IMR-90 (cell line): ENCODE data around the gene GIMAP1.

Experiments used
- CEBPB ChIP-seq: IDR thresholded peaks from 2 replicates; pipeline ENCODE4 v1.6.1; 2012; ENCODE audit warnings: low read depth, low read length, improper control_type of control experiment
- CHD1 ChIP-seq: IDR thresholded peaks from 2 replicates; pipeline ENCODE4 v1.6.1; 2012; ENCODE audit warnings: low read depth, low read length, improper control_type of control experiment
- MAZ ChIP-seq: IDR thresholded peaks from 2 replicates; pipeline ENCODE4 v1.6.1; 2012; ENCODE audit warnings: low read depth, mild to moderate bottlenecking, low read length, improper control_type of control experiment, moderate library complexity, borderline replicate concordance
- POLR2A ChIP-seq: IDR thresholded peaks from 2 replicates; pipeline ENCODE4 v1.6.1; 2012; ENCODE audit warnings: mild to moderate bottlenecking, low read depth, low read length
- RAD21 ChIP-seq: IDR thresholded peaks from 2 replicates; pipeline ENCODE4 v1.6.1; 2012; ENCODE audit warnings: low read length, improper control_type of control experiment
- TF ChIP-seq, protein P1 (sequence below): conservative IDR thresholded peaks from 2 replicates; pipeline ENCODE4 v1.5.1; 2012; ENCODE audit warnings: mild to moderate bottlenecking, low read depth, low read length, improper control_type of control experiment
- TF ChIP-seq, protein P2 (sequence below): fragments of 150-350 bp; IDR thresholded peaks from 2 replicates; pipeline ENCODE4 v1.6.1; 2017; ENCODE audit warnings: mild to moderate bottlenecking, antibody characterized with exemption, low read length, low read depth

DNA sequence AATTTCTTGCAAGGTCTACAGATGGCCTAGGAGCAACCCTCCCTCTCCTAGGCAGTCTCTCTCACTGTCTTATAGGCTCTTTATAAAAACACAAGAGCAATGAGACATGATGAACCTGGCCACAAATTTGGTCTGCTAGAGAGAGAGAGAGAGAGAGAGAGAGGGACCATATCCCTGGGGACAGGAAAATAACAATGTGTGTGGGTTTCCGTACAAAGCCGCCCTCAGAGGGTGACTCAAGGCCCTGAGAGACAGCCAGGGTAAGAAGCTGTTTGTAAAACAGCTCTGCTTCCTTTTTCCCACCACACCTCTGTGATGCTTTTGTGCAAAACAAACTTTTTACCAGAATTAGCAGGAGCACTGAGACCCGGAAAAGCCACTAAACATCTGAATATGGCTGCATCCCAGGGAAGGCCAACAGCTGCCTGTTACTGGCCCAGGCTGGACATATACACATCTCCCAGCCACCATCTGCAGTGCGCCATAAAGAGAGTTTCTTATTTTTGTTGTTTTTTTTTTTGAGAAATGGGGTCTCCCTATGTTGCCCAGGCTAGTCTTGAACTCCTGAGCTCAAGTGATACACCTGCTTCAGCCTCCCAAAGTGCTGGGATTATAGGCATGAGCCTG, 39.2 kb downstream of the GIMAP1 start:
- TF ChIP-seq, protein P1, sequence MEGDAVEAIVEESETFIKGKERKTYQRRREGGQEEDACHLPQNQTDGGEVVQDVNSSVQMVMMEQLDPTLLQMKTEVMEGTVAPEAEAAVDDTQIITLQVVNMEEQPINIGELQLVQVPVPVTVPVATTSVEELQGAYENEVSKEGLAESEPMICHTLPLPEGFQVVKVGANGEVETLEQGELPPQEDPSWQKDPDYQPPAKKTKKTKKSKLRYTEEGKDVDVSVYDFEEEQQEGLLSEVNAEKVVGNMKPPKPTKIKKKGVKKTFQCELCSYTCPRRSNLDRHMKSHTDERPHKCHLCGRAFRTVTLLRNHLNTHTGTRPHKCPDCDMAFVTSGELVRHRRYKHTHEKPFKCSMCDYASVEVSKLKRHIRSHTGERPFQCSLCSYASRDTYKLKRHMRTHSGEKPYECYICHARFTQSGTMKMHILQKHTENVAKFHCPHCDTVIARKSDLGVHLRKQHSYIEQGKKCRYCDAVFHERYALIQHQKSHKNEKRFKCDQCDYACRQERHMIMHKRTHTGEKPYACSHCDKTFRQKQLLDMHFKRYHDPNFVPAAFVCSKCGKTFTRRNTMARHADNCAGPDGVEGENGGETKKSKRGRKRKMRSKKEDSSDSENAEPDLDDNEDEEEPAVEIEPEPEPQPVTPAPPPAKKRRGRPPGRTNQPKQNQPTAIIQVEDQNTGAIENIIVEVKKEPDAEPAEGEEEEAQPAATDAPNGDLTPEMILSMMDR: no peak
- TF ChIP-seq RAD21 (no peak), POLR2A (no peak), MAZ (no peak), CHD1 (no peak), CEBPB (no peak)
- TF ChIP-seq, protein P2, sequence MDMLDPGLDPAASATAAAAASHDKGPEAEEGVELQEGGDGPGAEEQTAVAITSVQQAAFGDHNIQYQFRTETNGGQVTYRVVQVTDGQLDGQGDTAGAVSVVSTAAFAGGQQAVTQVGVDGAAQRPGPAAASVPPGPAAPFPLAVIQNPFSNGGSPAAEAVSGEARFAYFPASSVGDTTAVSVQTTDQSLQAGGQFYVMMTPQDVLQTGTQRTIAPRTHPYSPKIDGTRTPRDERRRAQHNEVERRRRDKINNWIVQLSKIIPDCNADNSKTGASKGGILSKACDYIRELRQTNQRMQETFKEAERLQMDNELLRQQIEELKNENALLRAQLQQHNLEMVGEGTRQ: no peak
